ENCODE measurements around the gene ENOX1.

The ENOX1 gene

GRCh38 chr13:43489233-43489632 lies 297.5 kb downstream of the ENOX1 start:
- Histone ChIP-seq H3K27me3 (ENCODE audit: control insufficient read depth in 1 of 2, insufficient read depth in 2 of 2, low read length in 2 of 2) (no peaks in the 10 kb centered on the region), H3K27ac (ENCODE audit: low read depth, low read length) (no peak overlapping the region), H3K9ac (ENCODE audit: low read depth in 1 of 2, low read length in 2 of 2) (no peak overlapping the region), H3K4me1 (ENCODE audit: control insufficient read depth in 1 of 2, insufficient read depth in 2 of 2, low read length in 2 of 2) (no peaks in the 10 kb centered on the region), H3K9me3 (ENCODE audit: control insufficient read depth in 1 of 2, low read length in 2 of 2) (no peaks in the 10 kb centered on the region), H3K4me3 (ENCODE audit: low read depth in 1 of 2, low read length in 2 of 2) (no peak overlapping the region), H3K36me3 (ENCODE audit: control insufficient read depth in 1 of 2, insufficient read depth in 2 of 2, low read length in 2 of 2) (no peaks in the 10 kb centered on the region)

DNA sequence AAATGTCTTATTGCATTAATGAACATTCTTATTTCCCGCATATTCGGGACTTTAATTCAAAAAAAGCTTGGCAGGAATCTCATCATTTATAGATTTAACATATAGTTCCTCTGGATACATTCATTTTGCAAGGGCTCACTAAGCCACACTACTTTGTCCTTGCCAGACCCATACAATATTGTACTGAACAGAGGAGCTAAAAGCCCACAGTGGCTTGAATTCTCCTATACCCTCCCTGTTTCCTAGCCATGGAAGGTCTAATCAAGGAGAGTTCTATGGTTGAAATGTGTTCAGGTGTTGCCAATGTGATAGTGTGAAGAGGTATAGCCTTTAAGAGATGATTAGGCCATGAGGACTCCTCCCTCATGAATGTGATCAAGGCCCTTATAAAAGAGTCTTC lies 298.9 kb downstream of the ENOX1 start:
- Histone ChIP-seq H3K9ac (ENCODE audit: low read depth in 1 of 2, low read length in 2 of 2) (no peak overlapping the region), H3K27ac (ENCODE audit: low read depth, low read length) (no peak overlapping the region), H3K27me3 (ENCODE audit: control insufficient read depth in 1 of 2, insufficient read depth in 2 of 2, low read length in 2 of 2) (no peaks in the 10 kb centered on the region), H3K9me3 (ENCODE audit: control insufficient read depth in 1 of 2, low read length in 2 of 2) (no peaks in the 10 kb centered on the region), H3K36me3 (ENCODE audit: control insufficient read depth in 1 of 2, insufficient read depth in 2 of 2, low read length in 2 of 2) (no peaks in the 10 kb centered on the region), H3K4me3 (ENCODE audit: low read depth in 1 of 2, low read length in 2 of 2) (no peak overlapping the region), H3K4me1 (ENCODE audit: control insufficient read depth in 1 of 2, insufficient read depth in 2 of 2, low read length in 2 of 2) (no peaks in the 10 kb centered on the region)

GRCh38 chr13:43487461-43487860 lies 299.3 kb downstream of the ENOX1 start:
- Histone ChIP-seq H3K27me3 (ENCODE audit: control insufficient read depth in 1 of 2, insufficient read depth in 2 of 2, low read length in 2 of 2) (no peaks in the 10 kb centered on the region), H3K27ac (ENCODE audit: low read depth, low read length) (no peak overlapping the region), H3K9ac (ENCODE audit: low read depth in 1 of 2, low read length in 2 of 2) (no peak overlapping the region), H3K4me3 (ENCODE audit: low read depth in 1 of 2, low read length in 2 of 2) (no peak overlapping the region), H3K4me1 (ENCODE audit: control insufficient read depth in 1 of 2, insufficient read depth in 2 of 2, low read length in 2 of 2) (no peaks in the 10 kb centered on the region), H3K9me3 (ENCODE audit: control insufficient read depth in 1 of 2, low read length in 2 of 2) (no peaks in the 10 kb centered on the region), H3K36me3 (ENCODE audit: control insufficient read depth in 1 of 2, insufficient read depth in 2 of 2, low read length in 2 of 2) (no peaks in the 10 kb centered on the region)

GRCh38 chr13:43484432-43485225 lies 302.1 kb downstream of the ENOX1 start:
- Histone ChIP-seq H3K27ac (ENCODE audit: low read depth, low read length) (no peak overlapping the region), H3K9ac (ENCODE audit: low read depth in 1 of 2, low read length in 2 of 2) (no peak overlapping the region), H3K9me3 (ENCODE audit: control insufficient read depth in 1 of 2, low read length in 2 of 2) (no peaks in the 10 kb centered on the region), H3K4me1 (ENCODE audit: control insufficient read depth in 1 of 2, insufficient read depth in 2 of 2, low read length in 2 of 2) (no peaks in the 10 kb centered on the region), H3K4me3 (ENCODE audit: low read depth in 1 of 2, low read length in 2 of 2) (no peak overlapping the region), H3K36me3 (ENCODE audit: control insufficient read depth in 1 of 2, insufficient read depth in 2 of 2, low read length in 2 of 2) (no peaks in the 10 kb centered on the region), H3K27me3 (ENCODE audit: control insufficient read depth in 1 of 2, insufficient read depth in 2 of 2, low read length in 2 of 2) (no peaks in the 10 kb centered on the region)

GRCh38 chr13:43483930-43484329 lies 302.8 kb downstream of the ENOX1 start:
- Histone ChIP-seq H3K9ac (ENCODE audit: low read depth in 1 of 2, low read length in 2 of 2) (no peak overlapping the region), H3K27me3 (ENCODE audit: control insufficient read depth in 1 of 2, insufficient read depth in 2 of 2, low read length in 2 of 2) (no peaks in the 10 kb centered on the region), H3K36me3 (ENCODE audit: control insufficient read depth in 1 of 2, insufficient read depth in 2 of 2, low read length in 2 of 2) (no peaks in the 10 kb centered on the region), H3K4me3 (ENCODE audit: low read depth in 1 of 2, low read length in 2 of 2) (no peak overlapping the region), H3K4me1 (ENCODE audit: control insufficient read depth in 1 of 2, insufficient read depth in 2 of 2, low read length in 2 of 2) (no peaks in the 10 kb centered on the region), H3K27ac (ENCODE audit: low read depth, low read length) (no peak overlapping the region), H3K9me3 (ENCODE audit: control insufficient read depth in 1 of 2, low read length in 2 of 2) (no peaks in the 10 kb centered on the region)

DNA sequence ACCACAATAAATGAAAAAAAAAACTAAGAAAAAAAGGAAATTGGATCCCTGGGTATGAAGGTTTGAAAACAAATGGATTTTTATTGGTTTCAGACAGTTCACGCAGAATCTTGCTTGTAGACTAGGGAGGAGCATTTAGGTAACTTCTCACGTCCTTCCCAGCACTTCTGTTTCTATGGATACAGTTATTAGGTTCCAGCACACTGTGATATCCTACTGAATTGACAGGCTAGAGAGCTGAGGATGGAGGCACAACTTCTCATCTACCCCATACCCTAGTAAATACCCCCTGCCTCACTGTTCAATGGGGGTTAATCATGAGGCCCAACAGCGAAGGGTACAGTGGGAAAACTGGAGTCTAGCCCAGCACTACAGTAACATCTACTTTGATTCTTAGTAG lies 304.1 kb downstream of the ENOX1 start:
- Histone ChIP-seq H3K9ac (ENCODE audit: low read depth in 1 of 2, low read length in 2 of 2) (no peak overlapping the region), H3K4me3 (ENCODE audit: low read depth in 1 of 2, low read length in 2 of 2) (no peak overlapping the region), H3K36me3 (ENCODE audit: control insufficient read depth in 1 of 2, insufficient read depth in 2 of 2, low read length in 2 of 2) (no peaks in the 10 kb centered on the region), H3K27ac (ENCODE audit: low read depth, low read length) (no peak overlapping the region), H3K9me3 (ENCODE audit: control insufficient read depth in 1 of 2, low read length in 2 of 2) (no peaks in the 10 kb centered on the region), H3K27me3 (ENCODE audit: control insufficient read depth in 1 of 2, insufficient read depth in 2 of 2, low read length in 2 of 2) (no peaks in the 10 kb centered on the region), H3K4me1 (ENCODE audit: control insufficient read depth in 1 of 2, insufficient read depth in 2 of 2, low read length in 2 of 2) (no peaks in the 10 kb centered on the region)

DNA sequence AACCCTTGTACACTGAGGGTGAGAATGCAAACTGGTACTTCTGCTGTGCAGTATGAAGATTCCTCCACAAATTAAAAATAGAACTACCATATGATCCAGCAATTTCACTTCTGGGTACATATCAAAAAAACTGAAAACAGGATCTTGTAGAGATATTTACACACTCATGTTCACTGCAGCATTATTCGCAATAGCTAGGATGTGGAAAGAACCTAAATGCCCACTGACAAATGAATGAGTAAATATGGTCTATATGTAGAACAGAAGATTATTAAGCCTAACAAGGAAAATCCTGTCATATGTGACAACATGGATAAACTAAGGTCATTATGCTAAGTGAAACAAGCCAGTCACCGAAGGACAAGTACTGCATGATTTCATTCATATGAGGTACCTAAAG lies 304.7 kb downstream of the ENOX1 start:
- Histone ChIP-seq H3K36me3 (ENCODE audit: control insufficient read depth in 1 of 2, insufficient read depth in 2 of 2, low read length in 2 of 2) (no peaks in the 10 kb centered on the region), H3K27ac (ENCODE audit: low read depth, low read length) (no peak overlapping the region), H3K9me3 (ENCODE audit: control insufficient read depth in 1 of 2, low read length in 2 of 2) (no peaks in the 10 kb centered on the region), H3K9ac (ENCODE audit: low read depth in 1 of 2, low read length in 2 of 2) (no peak overlapping the region), H3K4me1 (ENCODE audit: control insufficient read depth in 1 of 2, insufficient read depth in 2 of 2, low read length in 2 of 2) (no peaks in the 10 kb centered on the region), H3K4me3 (ENCODE audit: low read depth in 1 of 2, low read length in 2 of 2) (no peak overlapping the region), H3K27me3 (ENCODE audit: control insufficient read depth in 1 of 2, insufficient read depth in 2 of 2, low read length in 2 of 2) (no peaks in the 10 kb centered on the region)

- no peaks in the 10 kb centered on the region for H3K9me3 ChIP-seq (ENCODE audit: control insufficient read depth in 1 of 2, low read length in 2 of 2)
Observed at GRCh38 chr13:43478902-43479301, 307.9 kb downstream of the ENOX1 start.

GRCh38 chr13:43478211-43478610 lies 308.6 kb downstream of the ENOX1 start:
- no peak overlapping the region for H3K4me3 ChIP-seq (ENCODE audit: low read depth in 1 of 2, low read length in 2 of 2)
- no peaks in the 10 kb centered on the region for H3K4me1 ChIP-seq (ENCODE audit: control insufficient read depth in 1 of 2, insufficient read depth in 2 of 2, low read length in 2 of 2)

More at GRCh38 chr13:43478902-43479301, 307.9 kb downstream of the ENOX1 start:
- Histone ChIP-seq H3K9ac (ENCODE audit: low read depth in 1 of 2, low read length in 2 of 2) (no peak overlapping the region), H3K36me3 (ENCODE audit: control insufficient read depth in 1 of 2, insufficient read depth in 2 of 2, low read length in 2 of 2) (no peaks in the 10 kb centered on the region), H3K4me3 (ENCODE audit: low read depth in 1 of 2, low read length in 2 of 2) (no peak overlapping the region), H3K27ac (ENCODE audit: low read depth, low read length) (no peak overlapping the region), H3K27me3 (ENCODE audit: control insufficient read depth in 1 of 2, insufficient read depth in 2 of 2, low read length in 2 of 2) (no peaks in the 10 kb centered on the region), H3K4me1 (ENCODE audit: control insufficient read depth in 1 of 2, insufficient read depth in 2 of 2, low read length in 2 of 2) (no peaks in the 10 kb centered on the region)

DNA sequence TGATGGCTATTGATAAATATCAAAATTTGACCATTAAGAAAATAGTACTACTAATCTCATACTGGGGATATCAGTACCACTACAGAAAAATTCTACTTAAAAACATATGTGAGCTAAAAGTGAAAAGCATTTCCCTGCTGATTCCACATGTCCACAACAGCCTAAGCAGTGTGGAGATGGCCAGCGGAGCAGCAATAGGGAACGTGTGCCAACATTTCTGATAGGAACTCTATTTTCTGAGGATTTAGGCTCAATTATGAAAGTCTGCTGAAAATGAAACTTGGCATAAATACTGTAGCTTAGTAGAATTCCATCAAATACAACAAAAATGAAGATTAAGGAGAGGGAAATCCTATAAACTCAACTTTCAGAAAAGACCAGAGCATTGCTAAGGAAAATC lies 311.6 kb downstream of the ENOX1 start:
- H3K9me3 ChIP-seq (ENCODE audit: control insufficient read depth in 1 of 2, low read length in 2 of 2), result no peaks in the 10 kb centered on the region
- H3K36me3 ChIP-seq (ENCODE audit: control insufficient read depth in 1 of 2, insufficient read depth in 2 of 2, low read length in 2 of 2), result no peaks in the 10 kb centered on the region
- H3K27ac ChIP-seq (ENCODE audit: low read depth, low read length), result no peak overlapping the region
- H3K4me1 ChIP-seq (ENCODE audit: control insufficient read depth in 1 of 2, insufficient read depth in 2 of 2, low read length in 2 of 2), result no peaks in the 10 kb centered on the region
- no peak overlapping the region for H3K4me3 ChIP-seq (ENCODE audit: low read depth in 1 of 2, low read length in 2 of 2)
- H3K9ac ChIP-seq (ENCODE audit: low read depth in 1 of 2, low read length in 2 of 2), result no peak overlapping the region
- no peaks in the 10 kb centered on the region for H3K27me3 ChIP-seq (ENCODE audit: control insufficient read depth in 1 of 2, insufficient read depth in 2 of 2, low read length in 2 of 2)

More at GRCh38 chr13:43478211-43478610, 308.6 kb downstream of the ENOX1 start:
- Histone ChIP-seq H3K9ac (ENCODE audit: low read depth in 1 of 2, low read length in 2 of 2) (no peak overlapping the region), H3K27ac (ENCODE audit: low read depth, low read length) (no peak overlapping the region), H3K9me3 (ENCODE audit: control insufficient read depth in 1 of 2, low read length in 2 of 2) (no peaks in the 10 kb centered on the region), H3K27me3 (ENCODE audit: control insufficient read depth in 1 of 2, insufficient read depth in 2 of 2, low read length in 2 of 2) (no peaks in the 10 kb centered on the region), H3K36me3 (ENCODE audit: control insufficient read depth in 1 of 2, insufficient read depth in 2 of 2, low read length in 2 of 2) (no peaks in the 10 kb centered on the region)

Measured in duodenal mucosa (tissue), 2 donors.